Activated CD8-positive, alpha-beta memory T cell treated with anti-CD3 and anti-CD28 coated beads for 1 hour (primary cell): ENCODE measurements around the gene CROCC.

Experiments used
- DNase-seq, 2 donors: peaks; one replicate each; pipeline ENCODE4 v3.0.0-alpha.2; 2020; ENCODE audit warnings: low read depth in 1 of 2; ENCODE audit errors: extremely low read depth in 1 of 2

The CROCC gene

GRCh38 chr1:16980473-16981268, 58.9 kb downstream of the CROCC start, which contains the start of gene MFAP2:
Gene MFAP2 (minus strand): TSS chr1:16980620. CDS start chr1:16978273, 2,347 bp downstream.
- DNase-seq: no peak

- no peak for DNase-seq
Measured at GRCh38 chr1:16981269-16981849, 59.6 kb downstream of the CROCC start.

GRCh38 chr1:16982902-16983301, 61.2 kb downstream of the CROCC start:
- DNase-seq: no peak

DNA sequence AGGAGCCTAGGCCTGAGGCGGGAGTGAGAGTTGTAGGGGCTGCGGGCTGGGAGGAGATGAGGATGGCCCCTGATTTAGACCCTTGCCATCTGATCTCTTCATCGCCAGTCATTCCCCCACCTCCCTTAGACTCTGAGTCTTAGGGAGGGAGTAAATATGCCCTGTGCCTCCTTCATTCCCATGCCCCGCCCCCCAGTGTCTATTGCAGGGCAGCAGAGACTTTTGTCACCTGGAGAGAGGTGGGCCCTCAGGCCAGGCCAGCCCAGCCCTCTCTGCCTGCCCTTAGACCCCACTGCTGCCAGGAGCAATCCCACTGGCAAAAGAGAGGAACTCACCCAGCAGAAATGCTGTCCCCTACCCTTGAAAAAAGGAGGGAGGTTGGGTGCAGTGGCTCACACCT, 61.9 kb downstream of the CROCC start:
- DNase-seq: no peak

DNA sequence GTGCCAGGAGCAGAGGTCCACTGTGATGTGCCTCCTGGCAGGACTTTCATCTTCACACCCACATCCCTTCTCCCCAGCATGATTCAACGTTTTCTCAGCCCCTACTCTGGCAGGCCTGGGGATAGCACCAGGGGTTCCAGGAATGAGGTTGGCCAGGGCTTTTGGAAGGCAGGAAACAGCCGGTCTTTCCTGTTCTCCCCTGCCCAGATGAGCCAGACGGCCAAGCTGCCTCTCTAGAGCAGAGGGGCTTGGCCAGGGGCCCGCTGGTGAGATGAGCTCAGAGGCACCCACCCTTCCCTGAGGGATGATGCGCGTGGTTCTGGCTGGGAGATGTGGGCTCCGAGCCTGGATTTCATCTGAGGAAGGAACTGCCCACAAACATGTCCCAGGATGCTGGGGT, 63.0 kb downstream of the CROCC start:
- DNase-seq: no peak

- no peak for DNase-seq
Measured at GRCh38 chr1:16986113-16986512, 64.4 kb downstream of the CROCC start.

DNA sequence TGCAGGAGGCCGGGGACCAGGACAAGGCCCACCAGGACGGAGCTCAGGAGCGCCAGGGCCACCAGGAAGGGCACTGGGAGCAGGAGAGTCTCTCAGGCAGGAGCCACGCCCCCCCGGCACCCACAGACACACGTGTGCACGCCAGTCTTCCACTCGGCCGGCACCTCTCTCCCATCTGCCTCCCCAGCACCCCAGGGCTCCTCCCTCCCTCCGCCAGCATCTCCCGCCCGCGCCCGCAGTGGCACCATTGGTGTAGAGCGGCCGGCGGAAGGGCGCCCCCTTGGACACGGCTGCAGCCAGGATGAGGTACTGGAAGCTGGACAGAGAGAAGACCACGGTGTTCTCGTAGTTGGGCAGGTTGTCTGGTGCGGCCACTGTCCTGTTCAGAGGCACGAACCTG, 64.8 kb downstream of the CROCC start:
- no peak for DNase-seq

- DNase-seq: no peak
Measured at GRCh38 chr1:16986962-16987361, 65.2 kb downstream of the CROCC start.

- DNase-seq: no peak
Measured at GRCh38 chr1:16988210-16988609, 66.5 kb downstream of the CROCC start.

GRCh38 chr1:16989676-16990391, 68.1 kb downstream of the CROCC start:
- DNase-seq: no peak

DNA sequence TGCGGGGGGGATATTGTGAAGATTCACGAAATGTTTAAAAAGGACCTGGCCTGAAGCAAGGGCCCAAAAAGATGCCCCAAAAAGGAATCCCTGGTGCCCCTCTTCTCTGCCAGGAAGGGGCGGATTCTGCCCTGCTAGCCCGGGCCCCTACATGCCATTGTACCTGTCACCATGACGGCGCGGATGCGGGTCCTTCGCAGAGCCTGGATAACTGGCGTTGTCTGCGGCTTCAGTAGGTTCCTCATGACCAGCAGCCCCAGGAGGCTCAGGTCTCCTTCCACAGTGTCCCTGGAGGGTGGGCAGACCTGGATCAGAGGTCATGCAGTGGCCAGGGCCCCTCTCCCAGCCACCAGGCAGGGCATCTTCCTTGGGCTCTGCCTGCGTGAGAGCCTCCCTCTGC, 69.8 kb downstream of the CROCC start:
- DNase-seq: no peak

DNA sequence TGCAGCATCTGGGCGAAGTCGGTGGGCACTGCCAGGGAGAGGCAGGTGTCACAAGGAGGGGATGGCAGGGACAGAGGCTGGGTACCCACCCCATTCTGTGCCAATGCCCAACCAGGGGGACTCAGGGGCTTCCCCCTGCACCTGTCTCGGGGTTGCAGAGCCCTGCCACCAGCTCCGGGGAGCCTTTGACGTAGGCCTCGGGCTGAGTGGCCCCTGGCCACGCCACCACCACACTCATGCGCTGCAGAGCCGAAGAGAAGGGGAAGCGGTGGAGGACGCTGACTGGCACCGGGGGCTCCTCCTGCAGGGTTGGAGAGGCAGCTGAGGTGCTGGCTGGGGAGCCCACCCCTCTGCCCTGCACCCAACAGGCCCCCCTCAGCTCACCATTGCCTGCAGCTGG, 70.4 kb downstream of the CROCC start:
- DNase-seq: no peak

GRCh38 chr1:16992675-16993074, 70.9 kb downstream of the CROCC start:
- no peak for DNase-seq

GRCh38 chr1:16993521-16994038, 71.8 kb downstream of the CROCC start:
- no peak for DNase-seq

DNA sequence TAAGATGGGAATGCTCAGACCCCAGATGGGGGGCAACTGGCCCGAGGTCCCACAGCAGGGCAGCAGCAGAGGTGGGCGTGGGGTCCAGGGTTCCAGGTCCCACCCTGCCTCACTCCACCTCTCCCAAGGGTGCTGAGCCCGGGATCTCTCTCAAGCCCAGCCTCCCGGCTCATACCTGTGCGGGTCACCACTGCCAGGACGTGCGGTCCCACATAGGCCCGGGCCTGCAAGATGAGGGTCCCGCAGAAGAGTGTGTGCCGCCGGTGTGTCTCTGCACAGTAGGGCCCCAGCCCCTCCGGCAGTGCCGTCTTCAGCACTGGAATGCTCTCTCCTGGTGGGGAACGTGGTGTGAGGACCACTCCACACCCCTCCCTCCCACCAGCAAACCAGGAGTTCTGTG, 75.1 kb downstream of the CROCC start:
- no peak for DNase-seq

DNA sequence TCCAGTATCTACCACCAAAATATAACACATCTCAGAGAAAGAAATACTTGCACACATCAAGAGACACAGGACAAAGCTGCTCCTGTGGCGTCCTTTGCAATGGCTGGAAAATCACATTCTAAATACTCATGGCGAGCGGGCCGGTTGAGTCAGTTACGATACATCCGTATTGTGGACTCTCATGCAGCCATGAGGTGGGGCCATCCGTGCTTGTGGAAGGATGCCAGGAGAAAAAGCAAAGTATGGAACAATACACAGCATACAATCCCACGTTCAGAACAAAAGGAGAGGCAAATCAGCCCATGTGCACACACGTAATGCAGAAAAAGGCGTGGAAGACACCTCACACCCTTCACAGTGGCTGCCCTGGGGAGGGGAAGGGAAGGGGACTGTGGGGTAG, 76.9 kb downstream of the CROCC start:
- no peak for DNase-seq

GRCh38 chr1:16999863-17000262, 78.1 kb downstream of the CROCC start:
- no peak for DNase-seq

DNA sequence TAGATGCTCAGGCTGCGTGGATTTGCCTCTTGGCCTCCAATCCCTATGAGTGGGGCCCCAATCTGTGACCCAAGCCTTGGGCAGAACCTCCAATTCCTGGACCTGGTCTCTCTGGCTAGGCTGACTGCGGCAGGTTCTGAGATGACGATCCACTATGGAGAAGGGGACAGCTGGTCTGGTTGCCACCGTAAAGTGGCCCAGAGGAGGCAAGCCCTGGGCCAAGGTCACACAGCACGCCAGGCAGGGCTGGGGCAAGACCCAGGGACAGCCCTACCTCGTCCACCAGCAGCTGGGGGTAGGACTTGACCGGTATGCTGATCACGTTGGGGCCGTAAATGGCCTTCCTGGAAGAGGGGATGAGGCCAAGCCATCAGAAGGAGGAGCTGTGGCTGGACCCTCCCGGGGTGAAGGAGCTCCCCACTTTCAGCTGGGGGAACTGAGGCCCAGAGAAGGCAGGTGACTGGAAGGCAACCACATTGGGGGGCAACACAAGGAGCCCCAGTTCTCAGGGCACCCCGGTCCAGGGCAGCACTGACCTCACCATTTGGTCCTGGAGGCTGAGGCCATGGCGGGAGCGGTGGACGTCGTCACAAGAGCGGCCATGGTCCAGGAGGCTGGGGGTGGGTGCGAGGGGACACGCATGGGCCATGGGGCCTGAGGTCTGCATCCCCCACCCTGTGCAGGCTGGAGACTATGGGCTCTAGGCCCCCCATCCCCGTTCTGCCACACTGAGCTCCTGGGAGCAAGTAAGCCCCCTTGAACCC, 80.2 kb downstream of the CROCC start:
- DNase-seq: no peak

DNA sequence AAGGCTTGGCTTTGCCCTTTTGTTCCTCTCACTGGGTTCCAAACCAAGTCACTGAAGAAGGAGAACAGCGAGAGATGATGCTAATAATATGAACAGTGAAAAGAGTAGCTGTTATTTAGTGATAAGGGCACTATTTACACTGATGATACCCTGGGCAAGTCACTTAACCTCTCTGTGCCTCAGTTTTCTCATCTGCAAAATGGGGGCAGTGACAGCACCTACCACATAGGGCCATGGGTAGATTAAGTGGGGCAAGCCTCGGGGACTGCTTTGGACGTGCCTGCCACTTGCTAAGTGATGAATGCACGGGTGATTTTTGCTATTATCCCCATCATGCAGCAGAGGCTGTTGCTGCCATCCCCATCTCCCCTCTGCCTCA, 80.8 kb downstream of the CROCC start:
- no peak for DNase-seq

GRCh38 chr1:17004466-17005364, 83.0 kb downstream of the CROCC start:
- DNase-seq: no peak
